Measurements from ENCODE around the gene STON2.
"Not testable (repeated sequence)": the region's sequence is repeated elsewhere in the genome, so short reads cannot be mapped to it uniquely, and the experiment has no call there.

The STON2 gene
- 4.7 to 255 (median 37.3) reads per million in 18 experiments for total RNA-seq

GRCh38 chr14:81400202-81400678 lies at the start of gene STON2:
TSS of gene STON2 (minus strand) at chr14:81400324. CDS start at chr14:81398382, 1,942 bp downstream.
- peak; percentile 78 to 85 for DNase-seq

GRCh38 chr14:81449576-81449975 lies 49.5 kb upstream of the STON2 start:
- DNase-seq, result no peak

- no peak for DNase-seq
Measured at GRCh38 chr14:81449114-81449513, 49.0 kb upstream of the STON2 start.

GRCh38 chr14:81447021-81447764 lies 47.1 kb upstream of the STON2 start:
- DNase-seq, result no peak

- no peak for DNase-seq
Measured at GRCh38 chr14:81446279-81447007, 46.3 kb upstream of the STON2 start.

- DNase-seq, result no peak
Measured at GRCh38 chr14:81441626-81442134, 41.6 kb upstream of the STON2 start.

GRCh38 chr14:81440041-81440440 lies 39.9 kb upstream of the STON2 start:
- no peak for DNase-seq

GRCh38 chr14:81437244-81437643 lies 37.1 kb upstream of the STON2 start:
- no peak for DNase-seq

GRCh38 chr14:81436296-81437138 lies 36.4 kb upstream of the STON2 start:
- peak; percentile 66 to 75 for DNase-seq

GRCh38 chr14:81435391-81436295 lies 35.5 kb upstream of the STON2 start:
- DNase-seq, result peak; percentile 25 to 29

- DNase-seq, result no peak
Measured at GRCh38 chr14:81435048-81435390, 34.9 kb upstream of the STON2 start.

GRCh38 chr14:81434230-81434629 lies 34.1 kb upstream of the STON2 start:
- DNase-seq, result no peak

- DNase-seq, result no peak
Measured at GRCh38 chr14:81433378-81433777, 33.3 kb upstream of the STON2 start.

- no peak for DNase-seq
Measured at GRCh38 chr14:81432219-81432661, 32.1 kb upstream of the STON2 start.

GRCh38 chr14:81430235-81430634 lies 30.1 kb upstream of the STON2 start:
- DNase-seq, result no peak

- not testable (repeated sequence) for DNase-seq
Measured at GRCh38 chr14:81429749-81430148, 29.6 kb upstream of the STON2 start.

- no peak for DNase-seq
Measured at GRCh38 chr14:81429028-81429427, 28.9 kb upstream of the STON2 start.

GRCh38 chr14:81427348-81428058 lies 27.4 kb upstream of the STON2 start:
- peak; percentile 63 to 64 for DNase-seq

GRCh38 chr14:81423504-81423903 lies 23.4 kb upstream of the STON2 start:
- DNase-seq, result peak; percentile 79 to 92

- no peak for DNase-seq
Measured at GRCh38 chr14:81418057-81418790, 18.1 kb upstream of the STON2 start.

Measured in inflammatory macrophage (primary cell).